GM18505 (cell line): Measurements from ENCODE around the gene SFT2D3.

ENCODE experiments used
- ATAC-seq: cut with Tn5 transposase; IDR thresholded peaks from one replicate; pipeline ENCODE4 v1.9.1; 2021; ENCODE audit not compliant: unreplicated experiment
- POLR2A ChIP-seq: IDR thresholded peaks from 4 replicates; pipeline ENCODE4 v1.6.1; 2011; ENCODE audit warnings: borderline replicate concordance; ENCODE audit not compliant: insufficient read depth, insufficient read length; ENCODE audit errors: extremely low read depth

Gene SFT2D3

DNA sequence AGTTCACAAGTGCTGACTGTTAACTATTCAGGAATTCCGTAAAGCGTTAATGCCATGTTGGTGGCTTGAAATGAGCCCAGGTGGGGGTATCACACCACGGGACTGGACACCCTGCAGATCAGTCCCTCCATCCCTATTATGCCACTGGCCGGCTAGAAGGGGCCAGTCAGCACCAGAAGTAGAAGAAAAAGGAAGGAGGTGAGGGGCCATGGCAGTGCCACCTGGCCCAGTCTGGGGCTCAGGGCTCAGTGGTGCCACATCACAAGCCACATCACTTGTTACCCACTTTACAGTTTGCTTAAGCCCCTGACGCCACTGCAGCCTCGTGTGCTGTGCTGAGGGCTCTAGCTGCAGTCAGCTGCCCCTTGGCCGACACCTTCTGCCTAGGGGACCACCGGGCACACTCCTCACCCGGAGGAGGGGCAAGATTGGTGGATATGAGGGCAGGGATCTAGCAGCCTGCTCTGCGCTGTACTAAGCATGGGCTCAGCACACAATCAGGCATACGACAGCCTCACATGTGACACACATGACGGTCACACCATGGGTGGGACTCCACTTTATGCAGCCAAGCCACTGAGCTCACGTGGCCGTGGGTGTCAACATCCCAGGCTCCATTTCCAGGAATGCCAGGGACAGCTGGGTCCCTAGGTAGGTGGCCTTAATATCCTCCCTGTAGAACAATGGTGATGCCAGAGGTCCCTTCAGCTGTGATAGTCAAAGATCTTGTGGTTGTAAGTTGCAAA lies 29.6 kb upstream of the SFT2D3 start:
- TF ChIP-seq POLR2A: no peak
- no peak for ATAC-seq

- ATAC-seq: no peak
- TF ChIP-seq POLR2A: no peak
These were observed 28.7 kb upstream of the SFT2D3 start for GRCh38 chr2:127672341-127673224.

DNA sequence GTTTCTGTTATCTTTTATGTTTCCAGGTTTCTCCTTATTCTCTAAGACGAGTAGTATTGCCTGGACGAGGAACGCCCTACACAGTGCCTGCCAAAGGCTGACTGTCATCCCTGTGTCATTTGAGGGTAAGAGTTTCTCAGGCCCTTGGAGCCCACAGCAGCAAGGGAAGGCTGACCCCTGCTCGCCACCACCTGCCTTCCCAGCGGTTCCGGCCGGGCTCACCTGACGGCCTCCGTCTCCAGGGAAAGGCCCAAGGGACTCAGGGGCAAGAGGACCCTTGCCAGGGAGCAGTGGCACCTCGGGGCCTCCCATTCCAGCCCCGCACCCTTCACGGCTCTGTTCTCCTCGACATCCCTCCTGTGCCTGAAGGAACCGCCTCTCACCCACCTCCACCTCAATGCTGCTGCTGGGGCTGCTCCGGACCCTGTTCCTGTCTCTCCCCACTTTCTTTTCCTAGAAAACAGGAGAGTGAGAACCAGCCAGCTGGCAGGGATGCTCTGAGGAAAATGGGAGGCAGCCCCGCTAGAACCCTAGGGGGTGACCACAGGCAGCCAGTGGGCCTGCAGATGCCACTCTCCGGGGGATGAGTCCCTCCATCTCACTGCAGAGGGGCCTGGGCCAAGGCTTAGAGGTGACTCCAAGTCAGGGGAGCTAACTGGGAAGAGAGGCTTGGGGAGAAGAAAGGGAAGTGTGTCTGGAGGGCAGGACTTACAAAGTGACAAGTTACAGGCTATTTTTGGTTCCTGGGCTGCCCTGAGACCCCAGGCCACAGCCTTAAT lies 27.8 kb upstream of the SFT2D3 start:
- TF ChIP-seq POLR2A: no peak
- no peak for ATAC-seq

- ATAC-seq: no peak
- no peak for TF ChIP-seq POLR2A
These were observed 26.8 kb upstream of the SFT2D3 start for GRCh38 chr2:127674241-127675209.

GRCh38 chr2:127675331-127676261 lies 25.7 kb upstream of the SFT2D3 start, which contains the start of gene LIMS2:
Gene LIMS2 (minus strand): TSS chr2:127675530. CDS start chr2:127675024, 506 bp downstream.
- no peak for TF ChIP-seq POLR2A
- no peak for ATAC-seq

- no peak for TF ChIP-seq POLR2A
- ATAC-seq: no peak
These were observed 24.4 kb upstream of the SFT2D3 start for GRCh38 chr2:127676906-127677305.

DNA sequence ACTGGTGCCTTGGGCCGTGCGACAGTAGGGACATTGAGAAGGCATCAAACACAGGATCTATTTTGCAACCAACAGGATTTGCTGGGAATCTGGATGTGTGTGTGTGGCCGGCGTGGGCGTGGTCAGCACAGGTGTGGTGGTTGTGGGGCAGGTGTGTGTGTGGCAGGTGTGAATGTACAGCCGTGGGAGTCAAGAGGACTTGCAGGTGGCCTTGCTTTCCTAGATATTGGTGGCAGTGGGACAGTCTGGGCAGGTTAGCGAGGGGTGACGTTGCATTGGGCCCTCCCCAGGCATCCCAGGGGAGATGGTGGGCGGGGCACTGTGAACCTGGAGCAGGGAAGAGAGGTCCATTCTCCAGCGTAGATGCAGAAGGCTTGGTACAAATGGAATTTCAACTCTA lies 22.8 kb upstream of the SFT2D3 start:
- no peak for TF ChIP-seq POLR2A
- ATAC-seq: no peak

- no peak for ATAC-seq
- TF ChIP-seq POLR2A: no peak
These were observed 22.3 kb upstream of the SFT2D3 start for GRCh38 chr2:127678991-127679390.

GRCh38 chr2:127679680-127680361 lies 21.5 kb upstream of the SFT2D3 start:
- no peak for ATAC-seq
- no peak for TF ChIP-seq POLR2A

DNA sequence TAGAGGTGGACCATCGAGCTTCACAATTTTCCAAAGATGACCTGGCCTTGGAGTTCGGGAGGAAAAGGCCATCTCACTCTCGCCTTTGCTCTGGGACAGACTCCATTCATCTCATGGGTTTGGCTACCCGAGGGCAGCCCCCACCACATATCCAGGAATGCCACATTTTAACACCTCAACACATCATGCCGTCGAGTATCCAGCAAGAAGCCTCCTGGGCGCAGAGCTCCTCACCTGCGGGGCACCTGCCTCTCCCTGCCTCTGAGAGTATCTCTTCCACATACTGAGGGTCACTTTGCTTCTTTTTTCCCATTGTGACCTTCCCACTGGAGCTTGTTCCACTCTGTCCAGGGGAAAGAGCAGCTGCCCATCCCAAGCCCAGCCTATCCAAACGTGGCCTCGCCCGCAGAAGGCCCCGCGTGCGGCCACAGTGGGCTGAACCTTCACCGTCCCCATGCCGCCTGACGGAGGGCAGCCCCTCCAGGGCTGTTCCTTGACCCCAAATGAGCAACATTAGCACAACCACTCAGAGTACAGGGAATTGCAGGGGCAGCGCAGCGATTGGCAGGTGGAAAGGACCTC lies 20.5 kb upstream of the SFT2D3 start:
- TF ChIP-seq POLR2A: no peak
- ATAC-seq: no peak
